Stimulated activated CD8-positive, alpha-beta memory T cell treated with anti-CD3 and anti-CD28 coated beads, Interleukin-12 subunit alpha, Interleukin-12 subunit beta, amount 100 ng/mL, for 24 hours (primary cell): ENCODE measurements around the gene BNIP3.

ENCODE experiments used
- DNase-seq: peaks from one replicate; pipeline ENCODE4 v3.0.0-alpha.2; 2020; ENCODE audit errors: extremely low read depth

Gene BNIP3

DNA sequence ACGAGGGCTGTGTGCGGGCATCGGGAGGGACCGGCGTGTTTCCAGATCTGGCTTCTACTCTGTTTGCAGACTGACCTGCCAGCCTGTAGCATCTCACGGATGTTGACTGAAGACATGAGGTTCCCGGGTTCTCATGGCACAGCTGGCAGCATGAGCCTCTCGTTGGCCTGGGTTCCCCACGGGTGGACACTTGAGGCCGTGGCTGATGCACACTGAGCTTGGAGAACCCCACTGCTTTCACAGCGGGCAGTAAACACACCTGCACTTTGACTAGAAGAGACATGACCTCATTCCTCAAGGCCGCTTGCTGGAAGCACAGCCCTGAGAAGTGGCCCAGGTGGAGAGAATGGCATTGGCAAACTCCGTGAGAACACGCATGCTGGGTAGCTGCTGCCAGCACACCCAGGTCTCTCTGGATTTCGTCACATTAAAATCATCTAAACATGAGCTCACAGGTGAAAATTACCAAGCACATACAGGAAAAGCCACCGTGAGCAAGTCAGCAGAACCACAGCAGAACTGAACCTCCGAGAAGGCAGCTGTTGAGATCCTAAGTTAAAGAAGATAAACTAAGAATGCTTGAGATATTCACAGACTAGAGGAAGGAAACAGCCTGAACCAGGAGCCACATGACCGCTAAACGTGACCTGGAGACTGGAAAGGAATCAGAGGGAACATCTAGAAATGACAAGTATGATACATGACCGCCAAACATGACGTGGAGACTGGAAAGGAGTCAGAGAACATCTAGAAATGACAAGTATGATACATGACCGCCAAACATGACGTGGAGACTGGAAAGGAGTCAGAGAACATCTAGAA is 32.5 kb downstream of the BNIP3 start:
- no peak for DNase-seq

DNA sequence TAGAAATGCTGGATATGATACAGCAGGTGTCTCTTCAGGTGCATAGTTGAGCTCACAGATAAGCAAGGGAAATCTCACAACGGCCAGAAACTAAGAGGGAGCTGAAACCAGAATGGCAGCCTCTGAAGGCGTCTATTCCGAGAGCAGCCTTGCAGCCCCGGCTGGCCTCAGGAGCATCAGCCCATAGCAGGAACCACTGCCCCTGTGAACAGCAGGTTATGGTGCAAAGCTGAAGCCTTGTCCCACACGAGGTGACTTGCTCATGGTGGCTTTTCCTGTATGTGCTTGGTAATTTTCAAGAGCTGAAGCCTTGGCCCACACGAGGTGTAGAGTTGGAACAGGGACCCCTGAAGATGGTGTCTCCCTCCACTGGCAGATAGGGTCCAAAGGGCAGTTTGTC is 33.2 kb downstream of the BNIP3 start:
- DNase-seq: no peak

- no peak for DNase-seq
These were observed 33.9 kb downstream of the BNIP3 start for GRCh38 chr10:131947631-131948347.

DNA sequence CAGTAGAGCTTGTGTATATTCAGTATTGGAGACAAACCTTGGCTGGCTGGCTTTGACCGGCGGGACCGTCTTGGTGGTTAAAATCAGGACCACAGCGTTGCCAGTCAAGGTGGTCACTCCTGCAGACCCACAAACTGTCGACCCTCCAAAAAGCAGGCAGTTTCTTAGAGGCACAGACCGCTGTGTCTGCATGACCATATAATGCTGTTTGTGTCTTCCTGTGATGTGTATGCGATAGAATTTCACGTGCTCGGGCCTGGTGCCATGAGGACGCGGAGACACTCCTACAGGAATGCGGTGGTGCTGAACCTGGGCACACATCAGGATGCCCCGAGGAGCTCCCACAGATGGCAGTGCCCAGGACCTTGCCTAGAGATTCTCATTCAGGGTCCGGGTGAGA is 34.8 kb downstream of the BNIP3 start:
- no peak for DNase-seq

GRCh38 chr10:131946321-131946751 is 35.4 kb downstream of the BNIP3 start:
- no peak for DNase-seq

DNA sequence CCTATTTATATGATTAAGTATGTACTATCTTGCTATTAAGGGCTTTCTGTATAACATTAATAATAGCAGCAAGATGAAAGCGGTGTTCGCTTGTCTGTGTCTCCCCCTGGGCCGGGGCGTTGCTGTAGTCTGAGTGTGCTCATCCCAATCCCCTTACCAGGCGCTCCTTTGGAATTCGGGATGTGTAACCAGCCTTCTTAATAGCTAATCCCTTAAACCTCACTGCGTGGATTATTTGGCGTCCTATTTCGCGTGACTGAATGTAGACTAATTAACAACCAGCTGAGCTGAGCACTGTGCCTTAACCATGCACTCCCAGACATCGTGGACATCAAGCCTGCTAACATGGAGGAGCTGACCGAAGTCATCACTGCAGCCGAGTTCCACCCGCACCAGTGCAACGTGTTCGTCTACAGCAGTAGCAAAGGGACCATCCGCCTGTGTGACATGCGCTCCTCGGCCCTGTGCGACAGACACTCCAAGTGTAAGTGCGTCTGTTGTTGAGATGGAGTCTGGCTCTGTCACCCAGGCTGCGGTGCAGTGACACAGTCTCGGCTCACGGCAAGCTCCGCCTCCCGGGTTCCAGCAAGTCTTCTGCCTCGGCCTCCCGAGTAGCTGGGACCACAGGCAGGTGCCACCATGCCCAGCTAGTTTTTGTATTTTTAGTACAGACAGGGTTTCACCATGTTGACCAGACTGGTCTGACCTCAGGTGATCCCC is 36.6 kb downstream of the BNIP3 start:
- DNase-seq: no peak

- no peak for DNase-seq
These were observed 37.3 kb downstream of the BNIP3 start for GRCh38 chr10:131944412-131944811.

DNA sequence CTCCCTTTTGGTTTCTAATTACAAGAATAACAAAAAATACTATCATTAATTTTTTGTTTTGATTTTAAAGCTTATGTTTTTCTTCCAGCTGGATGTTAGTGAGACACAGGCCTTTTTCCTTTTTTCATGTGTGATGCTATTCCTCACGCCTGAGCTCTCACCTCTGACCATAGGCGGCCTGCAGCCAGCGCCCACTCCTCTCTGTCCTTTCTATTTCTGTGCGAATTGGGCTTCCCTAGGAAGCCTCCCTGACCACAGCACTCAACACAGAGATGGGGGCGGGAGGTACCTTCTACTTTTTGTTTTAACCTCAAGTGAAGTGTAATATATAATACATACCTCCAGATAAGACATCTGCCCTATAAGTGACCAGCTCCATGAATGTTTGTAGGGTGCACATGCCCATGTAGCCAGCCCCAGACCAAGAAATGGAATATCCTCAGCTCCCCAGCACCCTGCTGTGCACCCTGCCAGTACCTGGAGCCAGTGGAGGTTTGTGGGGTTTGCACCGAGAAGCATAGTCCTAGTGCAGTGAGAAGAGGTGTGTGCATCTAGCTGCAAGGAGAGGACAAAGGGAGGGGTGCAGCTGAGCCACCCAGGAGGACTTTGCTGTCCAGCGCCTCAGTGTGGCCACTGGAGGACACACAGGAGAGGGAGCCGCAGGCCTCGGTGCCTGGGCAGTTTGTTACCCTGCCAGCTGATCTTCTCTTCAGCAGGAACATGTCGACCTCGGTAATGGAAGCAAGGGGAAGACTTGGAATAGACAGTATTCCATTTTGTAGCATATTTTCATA is 38.5 kb downstream of the BNIP3 start:
- DNase-seq: no peak

GRCh38 chr10:131942455-131942854 is 39.3 kb downstream of the BNIP3 start:
- no peak for DNase-seq

DNA sequence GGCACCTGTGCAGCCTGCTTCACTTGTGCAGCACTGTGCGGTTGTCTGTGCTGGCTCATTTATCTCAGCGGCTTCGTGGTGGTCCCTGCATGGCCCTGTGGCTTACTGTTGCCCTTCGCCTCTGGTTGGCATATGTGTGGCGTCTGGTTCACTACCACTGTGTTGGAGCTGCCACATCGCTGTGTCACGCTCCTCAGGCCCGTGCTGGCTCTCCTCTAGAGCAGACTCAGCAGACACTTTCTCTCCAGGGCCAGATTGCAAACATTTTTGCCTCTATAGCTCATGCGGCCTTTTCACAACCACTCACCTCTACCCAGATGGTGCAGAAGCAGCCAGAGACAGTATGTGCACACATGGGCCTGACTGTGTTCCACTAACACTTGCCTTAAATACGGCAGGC is 43.0 kb downstream of the BNIP3 start:
- DNase-seq: no peak

GRCh38 chr10:131937836-131938235 is 43.9 kb downstream of the BNIP3 start:
- DNase-seq: no peak

DNA sequence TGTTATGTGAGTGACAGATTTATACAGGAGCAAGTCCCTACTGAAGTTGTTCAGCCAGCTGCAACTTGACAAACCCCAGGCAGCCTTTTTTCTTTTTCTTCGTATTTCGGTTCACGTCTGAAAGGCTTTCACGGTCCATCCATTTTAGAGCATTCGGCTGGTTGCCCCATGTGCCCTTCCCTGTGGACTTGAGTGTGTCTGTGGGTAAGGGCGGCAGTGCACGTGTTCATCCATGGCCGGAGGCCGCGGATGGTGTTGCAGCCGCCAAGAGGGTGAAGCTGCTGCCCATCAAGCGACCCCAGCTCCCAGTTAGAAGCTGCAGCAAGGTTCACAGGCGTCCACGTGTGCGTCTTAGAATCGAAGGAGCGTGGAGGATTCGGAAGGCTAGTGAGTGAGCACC is 45.0 kb downstream of the BNIP3 start:
- no peak for DNase-seq

GRCh38 chr10:131936294-131936693 is 45.4 kb downstream of the BNIP3 start:
- no peak for DNase-seq

DNA sequence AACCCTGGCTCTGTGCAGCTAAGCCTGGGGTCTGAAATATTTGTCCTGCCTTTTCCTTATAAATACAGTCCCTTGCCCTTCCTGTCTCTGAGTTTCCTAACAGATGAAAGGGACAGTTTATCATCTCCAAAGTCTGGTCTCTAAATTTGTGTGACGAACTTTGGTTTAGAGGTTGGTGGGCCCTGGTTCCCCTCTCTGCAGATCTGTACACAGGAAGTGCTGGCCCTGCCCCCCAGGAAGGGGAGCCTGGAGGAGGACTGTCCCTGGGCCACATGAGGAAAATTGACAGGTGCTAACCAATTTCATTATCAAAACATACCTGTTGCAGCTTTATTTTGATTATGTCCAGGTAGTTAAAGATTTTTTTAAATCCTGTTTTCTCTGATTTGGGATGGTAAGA is 46.5 kb downstream of the BNIP3 start:
- DNase-seq: no peak

DNA sequence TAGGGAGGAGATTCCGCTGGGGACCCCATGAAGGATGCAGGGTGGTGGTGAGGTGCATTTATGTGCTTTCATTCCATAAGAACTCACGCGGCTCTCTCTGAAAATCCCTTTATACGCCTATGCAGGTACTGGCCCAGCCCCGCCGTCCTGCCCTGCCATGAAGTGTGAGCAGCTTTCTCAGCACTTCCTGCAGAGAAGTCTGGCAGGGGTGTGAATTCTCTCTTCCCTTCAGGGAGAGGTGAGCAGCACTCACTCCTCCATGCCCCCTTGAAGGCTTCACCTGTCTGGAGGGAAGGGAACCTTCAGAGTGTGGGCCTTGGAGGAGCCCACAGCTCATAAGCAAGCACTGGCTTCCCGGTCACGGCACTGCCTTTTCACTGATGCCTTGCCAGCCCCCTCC is 47.0 kb downstream of the BNIP3 start:
- no peak for DNase-seq

DNA sequence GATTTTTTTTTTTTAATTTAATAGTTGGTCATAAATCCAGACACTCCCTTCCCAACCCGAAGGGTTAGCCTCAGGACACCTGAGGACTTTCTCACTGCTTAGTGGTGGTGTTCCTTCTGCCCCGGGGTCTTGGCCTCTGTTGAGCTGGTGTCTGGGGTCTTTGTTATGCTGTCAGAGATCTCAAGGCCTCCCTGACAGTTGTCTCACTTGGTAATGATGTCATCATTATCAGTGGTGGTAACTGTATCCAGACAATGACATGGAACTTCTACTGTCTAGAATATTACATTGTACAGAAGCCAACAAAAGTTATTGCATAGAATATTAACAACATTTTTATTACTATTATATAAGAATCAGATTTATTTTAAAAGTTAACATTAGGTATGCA is 48.0 kb downstream of the BNIP3 start:
- DNase-seq: no peak

- DNase-seq: no peak
These were observed 48.6 kb downstream of the BNIP3 start for GRCh38 chr10:131933016-131933695.

- DNase-seq: no peak
These were observed 49.7 kb downstream of the BNIP3 start for GRCh38 chr10:131931981-131932380.

GRCh38 chr10:131930586-131931330 is 51.0 kb downstream of the BNIP3 start:
- no peak for DNase-seq

GRCh38 chr10:131930150-131930549 is 51.6 kb downstream of the BNIP3 start:
- no peak for DNase-seq
